GM18502 (cell line): ENCODE results near the gene SWSAP1.
"Not testable (repeated sequence)": the region's sequence is repeated elsewhere in the genome, so short reads cannot be mapped to it uniquely, and the experiment has no call there.

Experiments
- ATAC-seq: cut with Tn5 transposase; IDR thresholded peaks from one replicate; pipeline ENCODE4 v1.9.1; 2021; ENCODE audit warnings: mild to moderate bottlenecking; ENCODE audit not compliant: unreplicated experiment, poor library complexity

Gene SWSAP1

DNA sequence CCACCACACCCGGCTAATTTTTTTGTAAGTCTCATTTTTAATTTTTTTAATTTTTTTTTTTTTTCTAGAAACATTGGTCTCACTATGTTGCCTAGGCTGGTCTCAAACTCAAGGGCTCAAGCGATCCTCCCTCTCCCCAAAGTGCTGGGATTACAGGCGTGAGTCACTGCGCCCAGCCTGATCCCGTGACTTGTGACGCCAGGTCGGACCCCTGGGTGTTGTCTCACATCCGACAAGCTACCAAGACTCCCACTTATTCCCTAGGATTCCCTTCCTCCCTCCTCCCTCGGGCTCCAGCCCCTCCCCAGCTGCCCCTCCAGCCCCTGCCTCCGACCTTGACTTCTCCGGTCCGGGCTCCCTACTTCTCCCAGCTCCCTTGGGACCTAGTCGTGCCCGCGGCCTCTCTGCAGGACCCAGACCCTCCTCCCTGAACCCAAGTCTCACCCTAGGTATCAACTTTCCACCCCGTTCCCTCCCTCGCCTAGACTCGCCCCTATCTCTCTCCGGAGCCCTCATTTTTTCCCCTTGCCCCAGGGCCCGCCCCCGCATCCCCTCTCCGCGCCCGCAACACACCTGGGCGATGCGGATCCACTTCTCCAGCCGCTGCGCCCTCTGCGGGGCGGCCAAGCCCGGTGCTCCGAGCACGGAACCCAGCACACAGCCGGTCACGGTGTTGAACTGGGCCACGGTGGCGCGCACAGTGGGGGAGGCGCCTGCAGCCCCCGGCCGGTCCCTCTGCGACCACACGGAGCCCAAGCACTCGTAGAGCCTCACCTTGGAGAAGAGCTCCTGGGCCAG lies 31.6 kb downstream of the SWSAP1 start:
- ATAC-seq, result no peak

DNA sequence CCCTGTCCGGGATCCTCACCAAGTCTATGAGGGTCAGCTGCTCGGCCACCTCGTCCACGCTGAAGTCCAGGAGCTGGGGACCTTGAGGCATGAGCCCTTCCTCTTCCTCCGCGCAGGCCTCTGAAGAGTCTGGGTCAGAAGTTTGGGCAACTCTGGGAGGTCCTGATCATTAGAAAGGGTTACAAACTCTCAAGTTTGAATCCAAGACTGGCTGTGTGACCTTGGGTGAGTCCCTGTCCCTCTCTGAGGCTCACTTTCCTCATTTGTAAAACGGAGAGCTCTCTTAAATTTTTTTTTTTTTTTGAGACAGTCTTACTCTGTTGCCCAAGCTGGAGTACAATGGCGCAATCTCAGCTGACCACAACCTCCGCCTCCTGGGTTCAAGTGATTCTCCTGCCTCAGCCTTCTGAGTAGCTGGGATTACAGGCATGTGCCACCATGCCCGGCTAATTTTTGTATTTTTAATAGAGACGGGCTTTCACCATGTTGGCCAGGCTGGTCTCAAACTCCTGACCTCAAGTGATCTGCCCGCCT lies 32.3 kb downstream of the SWSAP1 start:
- ATAC-seq, result not testable (repeated sequence)

DNA sequence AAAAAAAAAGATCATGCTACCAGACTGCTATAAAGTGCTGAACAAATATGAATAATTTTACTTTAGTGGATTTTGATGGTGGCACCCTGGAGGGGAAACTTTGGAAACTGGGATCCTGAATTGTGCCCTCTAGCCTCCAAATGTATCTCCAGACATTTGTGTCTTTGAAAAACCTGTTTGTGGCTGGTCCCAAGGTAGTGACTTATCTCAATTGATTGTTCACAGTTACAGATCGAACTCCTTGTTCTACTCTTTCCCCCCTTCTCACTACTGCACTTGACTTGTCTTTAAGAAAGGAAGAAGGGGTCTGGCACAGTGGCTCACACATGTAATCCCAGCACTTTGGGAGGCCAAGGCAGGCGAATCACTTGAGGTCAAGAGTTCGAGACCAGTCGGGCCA lies 34.1 kb downstream of the SWSAP1 start:
- no peak for ATAC-seq

DNA sequence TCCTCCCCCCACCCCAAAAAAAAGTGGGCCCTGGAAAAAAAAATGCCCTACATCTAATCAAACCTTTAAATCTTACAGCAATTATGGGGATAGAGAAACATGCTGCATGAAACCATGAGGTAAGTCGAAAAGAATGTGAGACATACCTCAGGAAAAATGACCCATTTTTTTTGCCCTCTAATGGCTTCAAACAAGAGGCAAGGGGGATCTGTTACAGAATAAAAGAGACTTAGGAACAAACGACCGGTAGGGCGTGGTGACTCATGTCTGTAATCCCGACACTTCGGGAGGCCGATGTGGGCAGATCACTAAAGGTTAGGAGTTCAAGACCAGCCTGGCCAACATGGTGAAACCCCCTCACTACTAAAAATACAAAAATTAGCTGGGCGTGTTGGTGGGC lies 36.2 kb downstream of the SWSAP1 start:
- no peak for ATAC-seq

DNA sequence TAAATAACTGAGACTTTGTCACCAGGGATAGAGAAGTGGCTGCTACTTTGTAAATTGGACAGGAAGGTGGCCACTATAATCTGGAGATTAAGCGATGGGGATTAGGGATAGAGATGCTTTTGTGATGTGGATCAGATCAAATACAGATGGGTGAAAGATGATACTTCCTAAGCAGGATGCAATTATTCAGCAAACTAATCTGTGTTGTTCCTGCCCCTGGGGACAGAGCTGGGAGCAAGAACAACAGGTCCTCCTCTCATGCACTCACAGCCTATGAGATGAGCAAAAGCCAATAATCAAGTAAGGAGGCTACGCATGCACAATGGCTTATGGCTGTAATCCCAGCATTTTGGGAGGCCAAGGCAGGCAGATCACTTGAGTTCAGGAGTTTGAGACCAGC lies 40.1 kb downstream of the SWSAP1 start:
- no peak for ATAC-seq

DNA sequence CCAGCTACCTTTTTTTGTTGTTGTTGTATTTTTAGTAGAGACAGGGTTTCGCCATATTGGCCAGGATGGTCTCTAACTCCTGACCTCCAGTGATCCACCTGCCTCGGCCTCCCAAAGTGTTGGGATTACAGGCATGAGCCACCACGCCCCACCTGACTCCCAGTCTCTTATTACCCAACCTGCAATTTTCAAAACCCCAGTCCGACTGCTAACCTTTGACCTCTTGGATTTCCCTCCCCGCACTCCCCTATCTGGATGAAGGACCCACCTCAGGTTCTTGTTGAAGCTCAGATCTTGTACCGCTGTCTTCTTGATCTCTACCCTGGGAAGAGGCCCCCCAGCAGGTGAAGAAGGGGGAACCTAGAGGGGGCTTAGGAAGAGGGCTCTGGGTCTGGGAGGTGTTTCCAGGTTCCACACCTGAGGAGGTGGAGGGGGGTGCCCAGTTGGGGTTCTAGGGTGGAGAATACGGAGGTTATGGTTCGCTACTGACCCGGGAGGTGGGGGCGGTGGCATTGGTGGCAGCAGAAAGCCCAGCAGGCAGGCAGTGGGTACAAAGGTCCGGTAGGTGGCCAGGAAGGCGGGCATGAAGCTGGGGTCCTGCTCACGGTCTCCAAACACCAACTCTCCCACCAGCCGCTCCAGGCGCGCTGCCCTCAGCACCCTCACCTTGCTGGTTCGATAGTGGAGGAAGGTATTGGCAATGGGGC lies 42.0 kb downstream of the SWSAP1 start:
- no peak for ATAC-seq

DNA sequence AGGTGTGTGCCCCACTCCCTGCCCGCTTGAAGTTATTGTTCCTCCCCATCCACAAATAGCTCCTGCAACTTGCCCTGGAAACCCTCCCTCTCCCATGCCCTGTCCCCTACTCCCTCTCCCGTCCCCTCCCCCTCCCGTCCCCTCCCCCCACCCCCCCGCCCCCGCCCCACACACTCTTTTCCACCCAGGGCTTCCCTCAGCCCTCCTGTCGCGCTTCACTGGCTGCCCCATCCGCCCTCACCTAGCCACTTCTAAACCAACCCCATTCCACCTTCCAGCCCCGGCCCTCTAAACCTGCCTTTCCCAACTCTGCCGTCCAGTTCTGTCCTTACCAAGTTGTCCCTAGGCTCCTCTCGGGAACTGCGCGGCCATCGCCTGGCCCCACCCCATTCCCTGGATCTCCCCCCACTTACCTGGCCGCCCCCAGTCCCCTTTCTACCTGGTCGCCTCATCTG lies 43.7 kb downstream of the SWSAP1 start:
- ATAC-seq, result no peak

DNA sequence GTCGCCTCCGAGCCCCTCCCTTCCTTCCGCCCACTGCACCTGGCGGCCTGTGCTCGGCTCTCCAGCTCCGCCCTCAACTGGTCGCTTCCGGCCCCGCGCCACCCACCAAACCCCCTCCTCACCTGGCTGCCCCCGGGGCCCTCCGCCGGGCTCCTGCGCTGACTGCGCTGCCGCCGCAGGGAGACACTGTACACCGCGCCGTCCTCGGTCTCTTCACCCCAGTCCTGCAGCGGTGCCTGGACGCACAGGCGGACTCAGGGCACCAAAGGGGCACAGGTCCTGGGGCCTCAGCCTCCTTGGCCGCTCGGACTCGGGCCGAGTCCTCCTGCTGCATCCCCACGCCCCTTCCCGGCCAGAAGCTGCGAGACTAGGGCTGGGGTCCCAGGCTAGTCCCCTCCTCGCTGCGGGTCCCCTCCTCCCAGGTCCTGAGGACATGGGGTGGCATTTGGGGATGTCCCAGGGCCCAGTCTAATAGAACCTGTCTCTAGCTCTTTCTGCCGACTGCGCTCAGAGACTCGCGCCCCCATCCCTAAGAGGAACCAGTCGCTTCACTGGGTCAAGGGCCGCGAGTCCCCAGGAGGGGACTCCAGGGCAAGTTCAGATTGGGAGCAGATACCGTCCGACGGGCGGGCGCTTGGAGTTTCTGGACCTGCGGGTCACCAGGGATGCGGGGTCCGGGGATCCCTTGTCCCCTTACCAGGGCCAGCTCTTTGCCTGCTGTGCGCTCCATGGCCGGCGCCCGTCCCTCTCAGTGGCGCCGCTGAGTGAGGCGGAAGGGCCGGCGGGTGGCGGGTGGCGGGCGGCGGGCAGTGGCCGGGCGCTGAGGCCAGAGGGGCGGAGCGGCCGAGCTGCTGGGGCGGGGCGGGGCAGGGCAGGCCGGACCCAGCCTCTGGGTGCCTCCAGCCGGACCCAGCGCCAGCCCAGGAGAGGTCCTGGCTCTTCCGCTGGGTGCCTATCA lies 44.4 kb downstream of the SWSAP1 start, which contains the start of gene RGL3:
Gene RGL3, minus strand, starts transcription at position 766 of the 958 bp plus-strand sequence. Its CDS starts 36 bp downstream, at position 730.
- ATAC-seq, result no peak

DNA sequence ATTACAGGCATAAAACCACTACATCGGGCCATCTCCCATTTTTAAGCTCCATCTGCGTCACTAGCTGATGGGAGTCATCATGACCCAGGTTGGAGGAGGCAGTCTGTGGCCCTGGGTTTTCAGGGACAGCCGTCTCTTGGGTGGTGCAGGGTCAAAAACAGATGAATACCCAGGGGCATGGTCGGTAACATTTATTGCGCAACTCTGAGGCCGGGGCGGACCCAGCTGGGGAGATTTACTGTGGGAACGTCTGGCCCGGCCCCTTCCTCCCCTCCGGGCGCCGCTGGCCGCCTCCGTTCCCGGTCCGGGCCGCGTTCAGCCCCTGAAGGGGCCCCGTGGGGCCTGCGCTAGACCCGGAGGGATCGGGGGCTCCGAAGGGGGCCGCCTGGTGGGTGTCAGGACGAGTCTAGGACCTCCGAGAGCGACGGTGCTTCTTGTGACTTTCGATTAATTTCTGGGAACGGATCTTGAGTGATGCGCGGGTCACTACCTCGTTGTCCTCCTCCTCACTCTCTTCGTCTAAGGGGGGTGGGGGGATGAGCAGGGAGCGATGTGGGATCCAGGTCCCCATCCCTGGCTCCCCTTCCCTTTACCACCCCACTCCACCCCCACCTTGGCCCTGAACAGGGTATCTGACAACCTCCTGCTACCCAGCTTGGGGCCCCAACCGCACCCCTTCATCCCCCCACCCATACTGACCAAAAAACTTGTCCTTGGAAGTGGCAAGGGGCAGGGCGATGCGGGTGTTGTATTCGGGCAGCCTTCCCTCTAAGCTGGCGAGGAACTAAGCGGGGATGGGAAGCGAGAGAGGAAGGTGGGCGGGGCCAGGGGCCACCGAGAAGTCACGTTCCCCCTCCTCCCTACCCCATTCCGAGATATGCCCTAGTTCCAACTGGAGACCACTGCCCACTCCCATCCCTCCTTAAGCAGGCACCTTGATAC lies 46.2 kb downstream of the SWSAP1 start:
- ATAC-seq, result no peak

DNA sequence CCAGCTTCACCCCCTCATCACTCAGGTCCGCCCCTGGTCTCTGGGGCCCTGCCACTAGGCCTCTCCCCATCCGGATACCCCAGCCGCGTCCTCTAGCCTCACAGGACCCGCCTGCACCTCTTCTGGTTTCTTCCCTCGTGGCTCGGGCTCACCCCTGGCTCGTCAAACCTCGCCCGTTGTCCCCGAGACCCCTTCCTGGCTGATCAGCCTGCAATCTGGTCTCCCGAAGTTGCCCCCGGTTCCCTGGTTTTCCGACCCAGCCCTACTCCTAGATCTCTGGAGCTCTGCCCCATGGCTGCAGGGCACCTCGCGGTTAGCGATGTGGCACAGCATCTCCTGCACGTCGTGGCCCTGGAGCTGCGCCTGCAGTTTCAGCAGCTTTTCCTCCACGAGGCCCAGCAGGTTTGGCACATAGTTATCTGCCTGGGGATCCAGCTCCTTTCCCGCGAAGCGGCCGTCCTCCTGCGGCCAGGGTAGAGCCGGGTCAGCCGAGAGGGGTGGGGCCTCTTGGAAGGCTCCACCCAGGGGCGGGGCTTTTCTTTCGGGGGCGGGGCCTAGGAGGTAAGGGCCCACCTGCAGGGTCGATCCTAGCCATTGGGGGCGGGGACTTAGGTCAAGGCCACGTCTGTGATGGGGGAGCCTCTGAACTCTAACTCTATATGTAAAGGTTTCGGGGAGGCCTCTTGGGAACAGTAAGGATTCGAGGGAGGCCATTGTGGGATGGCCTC lies 47.1 kb downstream of the SWSAP1 start:
- ATAC-seq, result peak; percentile 39

DNA sequence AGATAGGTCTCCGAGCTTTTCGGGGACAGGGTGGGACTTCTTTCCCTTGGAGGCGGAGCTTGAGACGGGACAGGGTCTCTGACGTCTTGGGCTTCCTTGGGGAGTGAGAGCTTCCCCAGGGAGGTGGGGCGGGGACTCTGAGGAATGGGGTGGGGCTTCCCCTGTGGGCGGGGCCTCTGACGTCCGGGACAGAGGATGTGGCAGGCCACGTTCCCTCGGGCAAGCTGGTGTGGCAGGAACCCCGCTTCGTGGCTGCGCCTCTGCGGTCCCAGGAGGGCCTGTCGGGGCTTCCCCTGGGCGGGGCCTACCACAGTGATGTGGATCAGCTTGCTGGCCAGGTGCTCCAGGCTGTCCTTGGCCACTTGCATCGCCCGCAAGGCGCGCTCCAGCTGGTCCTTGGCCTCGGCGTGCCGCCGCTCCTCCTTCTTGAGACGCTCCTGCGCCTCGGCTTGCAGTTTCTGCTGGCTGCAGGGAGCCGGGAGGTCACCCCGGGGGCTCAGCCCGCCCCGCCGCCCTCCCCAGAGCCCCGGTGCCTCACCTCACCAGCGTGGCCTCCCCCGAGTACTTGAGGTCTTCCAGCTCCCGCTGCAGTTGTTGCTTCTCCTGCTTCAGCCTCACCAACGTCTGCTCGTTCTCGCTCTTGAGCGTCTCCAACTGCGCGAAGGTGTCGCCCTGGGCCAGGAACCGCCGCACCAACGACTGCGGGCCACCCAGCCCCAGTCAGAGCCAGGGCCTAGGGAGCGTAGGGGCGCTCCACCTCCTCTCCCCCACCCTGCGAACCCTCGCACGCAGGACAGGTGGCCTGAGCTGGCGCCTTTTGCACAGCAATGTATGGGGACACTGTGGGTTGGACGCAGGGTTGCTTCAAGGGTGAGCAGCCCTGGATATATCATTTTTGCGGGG lies 47.9 kb downstream of the SWSAP1 start:
- ATAC-seq, result peak; percentile 60

DNA sequence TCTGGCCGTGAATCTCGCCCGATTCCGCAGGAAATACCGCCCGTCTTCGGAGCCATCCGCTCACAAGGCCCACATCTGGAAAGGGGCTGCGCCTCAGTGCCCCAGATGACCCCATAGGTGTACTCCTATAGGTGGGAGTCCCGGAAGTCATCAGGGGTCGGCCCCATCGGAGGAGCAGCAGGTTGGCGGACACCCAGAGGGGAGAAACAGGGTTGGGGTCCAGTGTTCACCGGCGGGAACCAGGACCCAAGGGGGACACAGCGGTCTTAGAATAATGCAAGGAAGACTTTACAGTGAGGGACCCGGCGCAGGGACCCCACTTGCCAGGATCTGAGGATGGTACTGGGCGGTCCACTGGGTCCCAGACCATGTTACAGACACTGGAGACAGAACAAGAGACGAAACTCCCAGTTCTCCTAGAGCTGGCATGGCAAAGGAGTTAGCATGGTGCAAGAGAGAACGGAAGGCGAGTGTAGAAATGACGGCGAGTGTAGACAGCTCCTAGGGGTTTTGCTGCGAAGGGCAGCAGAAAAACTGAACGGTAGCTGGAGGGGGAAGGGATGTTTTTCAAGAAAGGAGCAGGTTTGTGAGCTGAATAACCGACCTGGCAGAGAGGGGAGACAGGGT lies 48.8 kb downstream of the SWSAP1 start:
- no peak for ATAC-seq

DNA sequence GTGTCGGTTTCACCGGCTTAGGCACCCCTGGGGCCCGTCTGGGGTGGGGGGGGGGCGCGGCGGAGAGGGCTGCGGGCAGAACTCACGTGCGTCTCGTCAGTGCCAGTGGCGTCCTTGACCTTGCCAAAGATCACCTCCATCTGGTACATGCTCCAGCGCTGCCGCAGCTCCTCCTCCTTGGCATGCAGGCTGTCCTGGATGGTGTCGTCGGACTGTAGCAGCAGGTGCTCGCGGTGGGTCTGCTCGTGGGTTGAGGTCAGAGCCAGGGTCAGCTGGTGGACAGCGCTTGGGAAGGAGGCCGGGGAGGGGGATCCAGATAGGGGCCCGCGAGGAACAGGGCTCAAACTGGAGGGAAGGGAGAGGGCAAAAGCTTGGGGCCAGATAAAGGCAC lies 49.3 kb downstream of the SWSAP1 start:
- no peak for ATAC-seq
